GM12873 (cell line): Measurements from ENCODE around the gene C20orf141.

Experiments
- TF ChIP-seq, protein P1 (sequence below): IDR thresholded peaks from 2 replicates; pipeline ENCODE4 v1.5.1; 2012; ENCODE audit warnings: low read depth, mild to moderate bottlenecking, moderate library complexity, low read length, control low read depth; ENCODE audit not compliant: insufficient read depth; ENCODE audit errors: missing control alignments

The C20orf141 gene, protein sequence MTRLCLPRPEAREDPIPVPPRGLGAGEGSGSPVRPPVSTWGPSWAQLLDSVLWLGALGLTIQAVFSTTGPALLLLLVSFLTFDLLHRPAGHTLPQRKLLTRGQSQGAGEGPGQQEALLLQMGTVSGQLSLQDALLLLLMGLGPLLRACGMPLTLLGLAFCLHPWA

DNA sequence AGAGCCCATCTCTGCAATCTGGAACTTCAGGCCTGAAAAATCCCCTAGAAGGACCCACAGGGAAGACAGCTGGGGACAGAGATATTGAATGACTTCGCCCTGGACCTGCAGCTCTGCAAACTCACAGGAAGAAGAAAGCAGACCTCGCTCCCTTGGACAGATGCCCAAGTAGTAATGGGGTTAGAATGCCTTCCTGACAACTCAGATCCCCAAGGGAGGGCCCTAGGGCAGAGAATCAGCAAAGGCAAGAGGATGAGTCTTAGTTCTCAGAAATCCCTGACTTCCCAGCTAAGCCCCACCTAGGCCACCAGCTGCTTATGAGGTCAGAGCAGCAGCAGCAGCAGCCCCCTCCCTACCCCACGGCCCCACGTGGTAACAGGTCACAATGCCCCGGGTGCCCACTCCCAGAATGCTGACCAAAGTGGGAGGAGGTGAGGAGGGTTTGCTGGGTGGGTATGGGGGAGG lies at the start of gene C20orf141:
Gene C20orf141 (plus strand): TSS at position 401 of the 465 bp plus-strand sequence. CDS start 198 bp downstream, outside the sequence.
- TF ChIP-seq, protein P1, sequence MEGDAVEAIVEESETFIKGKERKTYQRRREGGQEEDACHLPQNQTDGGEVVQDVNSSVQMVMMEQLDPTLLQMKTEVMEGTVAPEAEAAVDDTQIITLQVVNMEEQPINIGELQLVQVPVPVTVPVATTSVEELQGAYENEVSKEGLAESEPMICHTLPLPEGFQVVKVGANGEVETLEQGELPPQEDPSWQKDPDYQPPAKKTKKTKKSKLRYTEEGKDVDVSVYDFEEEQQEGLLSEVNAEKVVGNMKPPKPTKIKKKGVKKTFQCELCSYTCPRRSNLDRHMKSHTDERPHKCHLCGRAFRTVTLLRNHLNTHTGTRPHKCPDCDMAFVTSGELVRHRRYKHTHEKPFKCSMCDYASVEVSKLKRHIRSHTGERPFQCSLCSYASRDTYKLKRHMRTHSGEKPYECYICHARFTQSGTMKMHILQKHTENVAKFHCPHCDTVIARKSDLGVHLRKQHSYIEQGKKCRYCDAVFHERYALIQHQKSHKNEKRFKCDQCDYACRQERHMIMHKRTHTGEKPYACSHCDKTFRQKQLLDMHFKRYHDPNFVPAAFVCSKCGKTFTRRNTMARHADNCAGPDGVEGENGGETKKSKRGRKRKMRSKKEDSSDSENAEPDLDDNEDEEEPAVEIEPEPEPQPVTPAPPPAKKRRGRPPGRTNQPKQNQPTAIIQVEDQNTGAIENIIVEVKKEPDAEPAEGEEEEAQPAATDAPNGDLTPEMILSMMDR = no peak

DNA sequence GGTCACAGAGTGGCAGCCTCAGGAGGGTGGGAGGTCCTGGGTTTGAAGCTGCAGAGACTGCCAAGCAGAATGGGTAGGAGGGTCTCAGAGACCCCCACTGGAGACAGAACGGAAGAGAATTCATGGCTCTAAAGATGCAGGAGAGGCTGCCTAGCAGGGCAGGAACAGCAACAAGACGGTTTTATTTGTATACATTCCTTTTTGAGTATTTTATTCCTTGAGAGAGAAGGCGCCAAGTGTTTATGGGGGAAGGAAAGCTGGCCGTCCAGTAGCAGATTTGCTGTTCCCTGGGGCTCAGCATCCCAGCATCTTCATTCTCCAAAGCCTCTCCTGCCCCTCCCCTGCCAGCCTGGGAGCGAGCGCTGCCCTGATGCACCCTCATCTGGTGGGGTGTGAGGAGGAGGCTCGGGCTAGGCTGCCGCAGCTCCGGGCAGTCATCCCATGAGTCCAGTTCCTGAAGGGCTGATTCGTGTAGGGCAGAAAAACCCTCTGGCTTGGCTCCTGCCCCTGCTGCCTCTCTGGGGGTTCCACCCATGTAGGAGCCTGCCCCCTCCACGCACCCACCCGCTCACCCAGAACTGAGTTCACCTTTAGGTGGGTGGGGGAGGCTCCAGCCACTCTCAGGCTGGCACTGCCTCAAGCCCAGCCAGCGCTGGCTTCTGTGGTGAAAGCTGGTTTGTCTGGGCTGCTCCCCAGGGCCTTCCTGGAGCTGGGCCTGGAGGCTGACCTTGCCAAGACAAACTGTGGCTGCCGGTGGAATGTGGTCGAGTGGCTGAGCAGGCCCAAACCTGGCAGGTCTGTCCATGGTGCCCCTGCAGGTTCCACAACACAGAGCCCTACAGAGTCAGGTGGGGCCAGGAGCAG lies 46.8 kb upstream of the C20orf141 start:
- TF ChIP-seq, protein P1 = no peak

DNA sequence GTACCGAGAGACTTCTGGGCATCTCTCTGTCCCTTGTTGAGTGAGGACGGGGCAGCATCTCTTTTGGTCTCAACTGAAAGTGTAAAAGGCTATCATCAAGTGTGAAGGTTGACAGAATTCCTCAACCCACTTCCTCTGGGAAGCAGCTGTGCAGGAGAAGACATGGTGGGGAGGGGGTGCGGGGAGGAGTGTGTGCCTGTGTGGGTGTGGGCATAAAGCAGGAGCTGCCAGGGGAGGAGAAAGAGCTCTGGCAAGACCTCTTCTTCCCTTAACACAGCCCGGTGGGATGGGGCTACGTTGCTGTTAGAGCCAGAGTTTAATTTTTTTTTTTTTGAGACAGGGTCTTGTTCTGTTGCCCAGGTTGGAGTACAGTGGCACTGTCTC lies 46.2 kb upstream of the C20orf141 start:
- TF ChIP-seq, protein P1 = no peak

DNA sequence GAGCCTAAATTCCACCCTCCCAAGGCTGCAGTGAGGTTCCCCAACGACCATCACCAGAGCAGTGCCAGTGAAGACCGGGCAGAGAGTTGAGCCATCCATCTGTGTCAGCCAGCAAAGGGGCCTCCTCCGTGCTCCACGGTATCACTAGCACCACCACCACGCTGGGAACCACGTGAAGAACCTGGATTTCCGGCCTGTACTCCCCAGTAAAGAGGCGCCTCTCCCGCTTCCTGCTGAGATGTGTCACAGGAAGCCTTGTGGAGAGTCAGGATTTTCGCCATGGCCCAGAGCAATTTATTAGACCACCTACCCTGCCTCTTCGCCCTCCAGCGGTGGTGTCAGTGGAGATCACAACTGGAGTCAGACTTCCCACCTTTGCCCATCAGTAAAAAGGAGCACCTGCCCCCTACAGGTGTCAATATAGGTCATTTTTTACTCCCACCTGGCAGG lies 43.1 kb upstream of the C20orf141 start:
- TF ChIP-seq, protein P1 = no peak

DNA sequence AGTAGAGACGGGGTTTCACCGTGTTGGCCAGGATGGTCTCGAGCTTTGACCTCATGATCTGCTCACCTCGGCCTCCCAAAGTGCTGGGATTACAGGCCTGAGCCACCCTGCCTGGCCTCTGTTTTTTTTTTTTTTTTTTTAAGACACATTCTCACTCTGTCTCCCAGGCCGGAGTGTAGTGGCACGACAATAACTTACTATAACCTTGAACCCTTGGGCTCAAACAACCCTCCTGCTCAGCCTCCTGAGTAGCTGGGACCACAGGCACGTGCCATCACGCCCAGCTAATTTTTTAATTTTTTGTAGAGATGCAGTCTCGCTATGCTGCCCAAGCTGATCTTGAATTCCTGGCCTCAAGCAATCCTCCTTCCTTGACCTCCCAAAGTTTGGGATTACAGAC lies 41.0 kb upstream of the C20orf141 start:
- TF ChIP-seq, protein P1 = no peak

DNA sequence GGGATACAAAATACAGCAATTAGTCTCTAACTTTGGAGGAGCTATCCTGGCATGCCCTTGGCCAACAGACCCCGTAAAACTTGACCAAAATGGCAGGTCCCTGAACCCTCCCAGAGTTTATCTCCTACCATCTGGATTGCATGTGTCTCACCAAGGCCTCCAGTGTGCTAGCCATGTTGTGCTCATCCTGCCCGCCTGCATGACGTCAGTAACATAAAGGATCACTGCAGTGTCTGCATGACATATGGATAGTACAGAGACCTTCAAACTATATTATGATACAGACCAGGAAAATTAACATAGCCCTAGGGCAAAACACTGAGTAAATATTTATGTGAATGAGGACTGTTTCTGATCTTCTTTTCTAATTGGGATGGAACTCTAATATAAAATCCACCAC lies 39.6 kb upstream of the C20orf141 start:
- TF ChIP-seq, protein P1 = no peak

DNA sequence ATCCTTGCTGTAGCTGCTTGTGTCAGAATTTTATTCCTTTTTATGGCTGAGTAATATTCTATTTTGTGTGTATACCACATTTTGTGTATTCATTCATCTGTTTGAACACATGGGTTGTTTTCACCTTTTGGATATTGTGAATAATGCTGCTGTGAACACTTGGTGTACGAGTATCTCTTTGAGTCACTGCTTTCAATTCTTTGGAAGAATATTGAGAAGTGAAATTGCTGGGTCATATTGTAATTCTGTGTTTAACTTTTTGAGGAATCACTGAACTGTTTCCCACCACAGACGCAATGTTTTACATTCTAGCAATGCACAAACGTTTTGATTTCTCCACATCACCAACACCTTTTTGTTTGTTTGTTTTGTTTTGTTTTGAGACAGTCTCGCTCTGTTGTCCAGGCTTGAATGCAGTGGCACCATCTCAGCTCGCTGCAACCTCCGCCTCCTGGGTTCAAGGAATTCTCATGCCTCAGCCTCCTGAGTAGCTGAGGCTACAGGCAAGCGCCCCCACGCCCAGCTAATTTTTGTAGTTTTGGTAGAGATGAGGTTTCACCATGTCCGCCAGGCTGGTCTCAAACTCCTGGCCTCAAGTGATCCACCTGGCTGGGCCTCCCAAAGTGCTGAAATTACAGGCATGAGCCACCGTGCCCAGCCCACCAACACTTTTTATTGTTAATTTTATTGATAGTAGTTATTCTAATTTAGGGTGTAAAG lies 36.0 kb upstream of the C20orf141 start:
- TF ChIP-seq, protein P1 = no peak
